Stimulated activated memory B cell treated with anti-CD40 and anti-IgM and Interleukin-4, amounts not matched to agents 10 μg/mL and 1 μg/mL and 100 μg/mL, for 72 hours (primary cell): ENCODE measurements around the gene EFR3B.
A peak's percentile ranks its signal among the peaks of the same experiment; 100 is the strongest.

Source experiments
- ATAC-seq: fragments of 150-1000 bp; cut with Tn5 transposase; 2 replicates; pipeline ENCODE4 v1.10.0; 2021
- H3K27ac Mint-ChIP-seq: one replicate; pipeline ENCODE4 v1.8.0; 2022; ENCODE audit warnings: mild to moderate bottlenecking, mixed read lengths
- H3K27me3 Mint-ChIP-seq: one replicate; pipeline ENCODE4 v1.8.0; 2022; ENCODE audit warnings: mixed read lengths
- H3K36me3 Mint-ChIP-seq: one replicate; pipeline ENCODE4 v1.8.0; 2022; ENCODE audit warnings: mixed read lengths
- H3K4me1 Mint-ChIP-seq: one replicate; pipeline ENCODE4 v1.8.0; 2022; ENCODE audit warnings: mixed read lengths
- H3K4me3 Mint-ChIP-seq: one replicate; pipeline ENCODE4 v1.8.0; 2022; ENCODE audit warnings: mild to moderate bottlenecking, moderate library complexity, mixed read lengths
- H3K9me3 Mint-ChIP-seq: one replicate; pipeline ENCODE4 v1.8.0; 2022; ENCODE audit warnings: mixed read lengths

EFR3B gene

GRCh38 chr2:25026008-25026530 is 15.8 kb upstream of the EFR3B start:
- H3K36me3 Mint-ChIP-seq: no peaks in the 10 kb centered on the region
- H3K9me3 Mint-ChIP-seq: no peaks in the 10 kb centered on the region
- no peak overlapping the region for H3K4me3 Mint-ChIP-seq
- no peak overlapping the region for H3K27ac Mint-ChIP-seq
- H3K4me1 Mint-ChIP-seq: peaks cover 5% of the 10 kb centered on the region
- no peak for ATAC-seq
- peaks cover 25% of the 10 kb centered on the region for H3K27me3 Mint-ChIP-seq

GRCh38 chr2:25029183-25029554 is 12.7 kb upstream of the EFR3B start:
- Mint-ChIP-seq H3K27me3 (peaks cover 15% of the 10 kb centered on the region), H3K4me1 (peaks cover 13% of the 10 kb centered on the region), H3K27ac (no peak overlapping the region), H3K36me3 (no peaks in the 10 kb centered on the region), H3K9me3 (peaks cover 3% of the 10 kb centered on the region), H3K4me3 (no peak overlapping the region)
- ATAC-seq: no peak

- Mint-ChIP-seq H3K9me3 (peaks cover 4% of the 10 kb centered on the region), H3K27me3 (peaks cover 9% of the 10 kb centered on the region), H3K4me1 (peaks cover 13% of the 10 kb centered on the region), H3K4me3 (no peak overlapping the region), H3K27ac (no peak overlapping the region), H3K36me3 (no peaks in the 10 kb centered on the region)
- ATAC-seq: no peak
These were observed 11.2 kb upstream of the EFR3B start for GRCh38 chr2:25030702-25031101.

- ATAC-seq: no peak
- Mint-ChIP-seq H3K9me3 (peaks cover 4% of the 10 kb centered on the region), H3K4me1 (peaks cover 13% of the 10 kb centered on the region), H3K36me3 (no peaks in the 10 kb centered on the region), H3K27me3 (peaks cover 6% of the 10 kb centered on the region), H3K4me3 (no peak overlapping the region), H3K27ac (no peak overlapping the region)
These were observed 9.8 kb upstream of the EFR3B start for GRCh38 chr2:25032094-25032493.

- H3K4me3 Mint-ChIP-seq: no peak overlapping the region
- H3K9me3 Mint-ChIP-seq: peaks cover 4% of the 10 kb centered on the region
- no peak overlapping the region for H3K27ac Mint-ChIP-seq
These were observed 9.0 kb upstream of the EFR3B start for GRCh38 chr2:25032901-25033300.

GRCh38 chr2:25034081-25034480 is 7.8 kb upstream of the EFR3B start:
- no peak for ATAC-seq
- Mint-ChIP-seq H3K4me3 (no peak overlapping the region), H3K27me3 (no peaks in the 10 kb centered on the region), H3K4me1 (peaks cover 13% of the 10 kb centered on the region), H3K9me3 (peaks cover 4% of the 10 kb centered on the region), H3K36me3 (no peaks in the 10 kb centered on the region), H3K27ac (no peak overlapping the region)

More at GRCh38 chr2:25032901-25033300, 9.0 kb upstream of the EFR3B start:
- Mint-ChIP-seq H3K36me3 (no peaks in the 10 kb centered on the region), H3K4me1 (peaks cover 13% of the 10 kb centered on the region), H3K27me3 (no peaks in the 10 kb centered on the region)
- no peak for ATAC-seq

GRCh38 chr2:25035537-25036220 is 6.2 kb upstream of the EFR3B start:
- Mint-ChIP-seq H3K4me3 (no peak overlapping the region), H3K27ac (no peak overlapping the region), H3K9me3 (peaks cover 4% of the 10 kb centered on the region), H3K27me3 (peaks cover 10% of the 10 kb centered on the region), H3K36me3 (no peaks in the 10 kb centered on the region), H3K4me1 (peaks cover 11% of the 10 kb centered on the region)
- no peak for ATAC-seq

GRCh38 chr2:25036221-25036559 is 5.7 kb upstream of the EFR3B start:
- Mint-ChIP-seq H3K4me3 (no peak overlapping the region), H3K36me3 (no peaks in the 10 kb centered on the region), H3K4me1 (peaks cover 9% of the 10 kb centered on the region), H3K27me3 (peaks cover 15% of the 10 kb centered on the region), H3K27ac (no peak overlapping the region), H3K9me3 (peaks cover 4% of the 10 kb centered on the region)
- no peak for ATAC-seq

- Mint-ChIP-seq H3K4me1 (peaks cover 29% of the 10 kb centered on the region), H3K9me3 (peaks cover 1% of the 10 kb centered on the region), H3K27me3 (peaks cover 38% of the 10 kb centered on the region), H3K27ac (no peak overlapping the region), H3K36me3 (no peaks in the 10 kb centered on the region), H3K4me3 (no peak overlapping the region)
- ATAC-seq: no peak
These were observed 2.8 kb upstream of the EFR3B start for GRCh38 chr2:25039126-25039525.

- peak; percentile 3 for ATAC-seq
- H3K27me3 Mint-ChIP-seq: peaks cover 56% of the 10 kb centered on the region
- H3K4me1 Mint-ChIP-seq: peaks cover 37% of the 10 kb centered on the region
- no peaks in the 10 kb centered on the region for H3K9me3 Mint-ChIP-seq
- peak overlapping the region; percentile 77 for H3K4me3 Mint-ChIP-seq
- H3K27ac Mint-ChIP-seq: no peak overlapping the region
- no peaks in the 10 kb centered on the region for H3K36me3 Mint-ChIP-seq
These were observed 459 bp upstream of the EFR3B start for GRCh38 chr2:25041307-25041927.

- Mint-ChIP-seq H3K36me3 (no peaks in the 10 kb centered on the region), H3K4me3 (peak overlapping the region; percentile 86), H3K27ac (no peak overlapping the region), H3K27me3 (peaks cover 65% of the 10 kb centered on the region), H3K9me3 (no peaks in the 10 kb centered on the region), H3K4me1 (peaks cover 37% of the 10 kb centered on the region)
- ATAC-seq: no peak
These were observed 705 bp downstream of the EFR3B start for GRCh38 chr2:25042321-25043240.

GRCh38 chr2:25043241-25043867 is 1.5 kb downstream of the EFR3B start:
- Mint-ChIP-seq H3K4me3 (peak overlapping the region; percentile 86), H3K4me1 (peaks cover 37% of the 10 kb centered on the region), H3K36me3 (no peaks in the 10 kb centered on the region), H3K27me3 (peaks cover 65% of the 10 kb centered on the region), H3K9me3 (no peaks in the 10 kb centered on the region), H3K27ac (no peak overlapping the region)
- ATAC-seq: no peak

- Mint-ChIP-seq H3K27me3 (peaks cover 70% of the 10 kb centered on the region), H3K4me3 (no peak overlapping the region), H3K4me1 (peaks cover 37% of the 10 kb centered on the region), H3K36me3 (no peaks in the 10 kb centered on the region), H3K9me3 (no peaks in the 10 kb centered on the region), H3K27ac (no peak overlapping the region)
- no peak for ATAC-seq
These were observed 2.1 kb downstream of the EFR3B start for GRCh38 chr2:25044011-25044410.

- Mint-ChIP-seq H3K9me3 (no peaks in the 10 kb centered on the region), H3K36me3 (no peaks in the 10 kb centered on the region), H3K4me1 (peaks cover 37% of the 10 kb centered on the region), H3K4me3 (no peak overlapping the region), H3K27ac (no peak overlapping the region), H3K27me3 (peaks cover 76% of the 10 kb centered on the region)
- ATAC-seq: no peak
These were observed 3.1 kb downstream of the EFR3B start for GRCh38 chr2:25044990-25045389.

GRCh38 chr2:25049422-25049821 is 7.5 kb downstream of the EFR3B start:
- ATAC-seq: no peak
- peaks cover 56% of the 10 kb centered on the region for H3K27me3 Mint-ChIP-seq
- H3K36me3 Mint-ChIP-seq: no peaks in the 10 kb centered on the region
- H3K4me1 Mint-ChIP-seq: peaks cover 8% of the 10 kb centered on the region
- no peak overlapping the region for H3K4me3 Mint-ChIP-seq
- no peak overlapping the region for H3K27ac Mint-ChIP-seq
- no peaks in the 10 kb centered on the region for H3K9me3 Mint-ChIP-seq
